Epithelial cell of esophagus (primary cell): ENCODE measurements around the gene APOL4.
"Not testable (repeated sequence)": the region's sequence is repeated elsewhere in the genome, so short reads cannot be mapped to it uniquely, and the experiment has no call there.

Experiments
- DNase-seq: peaks from one replicate; pipeline ENCODE4 v3.0.0; 2010; ENCODE audit warnings: low read depth
- H3K4me3 ChIP-seq: 2 replicates; pipeline ENCODE4 v1.5.1; 2011; ENCODE audit warnings: mild to moderate bottlenecking, low read length, control low read depth
- TF ChIP-seq, protein P1 (sequence below): IDR thresholded peaks from 2 replicates; pipeline ENCODE4 v1.5.1; 2011; ENCODE audit warnings: low read depth, mild to moderate bottlenecking, low read length, control low read depth, inconsistent platforms; ENCODE audit not compliant: insufficient read depth; ENCODE audit errors: missing control alignments

The APOL4 gene

DNA sequence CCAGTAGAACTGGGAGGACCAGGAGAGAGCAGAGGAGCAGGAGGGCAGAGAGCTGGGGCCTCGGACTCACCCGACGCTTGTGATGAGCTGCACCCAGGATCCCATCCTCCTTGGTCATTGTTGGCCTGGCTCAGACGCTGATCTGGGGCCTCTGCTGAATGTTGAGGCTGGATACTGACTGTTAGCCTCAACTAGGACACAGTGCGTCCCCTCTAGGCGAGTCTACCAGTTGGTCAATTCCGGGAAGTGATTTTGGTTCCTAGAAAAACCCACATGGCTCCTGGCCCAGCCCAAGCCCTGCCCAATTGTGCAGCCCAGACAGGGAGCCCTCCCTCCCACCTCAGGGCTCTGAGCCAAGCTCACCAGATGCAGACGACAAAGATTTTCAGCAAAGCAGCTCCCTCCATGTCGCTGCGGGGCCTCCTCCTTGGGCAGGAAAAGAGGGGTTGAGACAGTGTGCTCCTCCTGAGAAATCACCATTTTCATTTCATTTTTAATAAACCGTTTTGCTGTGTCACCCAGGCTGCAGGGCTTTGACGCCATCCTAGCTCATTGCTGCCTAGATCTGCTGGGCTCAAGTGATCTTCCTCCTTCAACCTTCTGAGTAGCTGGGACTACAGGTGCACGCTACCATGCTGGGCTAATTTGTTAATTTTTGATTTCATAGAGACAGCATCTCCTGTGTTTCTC lies at the start of gene APOL4:
APOL4 (minus strand) TSS at position 180 of the 690 bp plus-strand sequence; CDS start at position 105, 75 bp downstream.
- TF ChIP-seq, protein P1, sequence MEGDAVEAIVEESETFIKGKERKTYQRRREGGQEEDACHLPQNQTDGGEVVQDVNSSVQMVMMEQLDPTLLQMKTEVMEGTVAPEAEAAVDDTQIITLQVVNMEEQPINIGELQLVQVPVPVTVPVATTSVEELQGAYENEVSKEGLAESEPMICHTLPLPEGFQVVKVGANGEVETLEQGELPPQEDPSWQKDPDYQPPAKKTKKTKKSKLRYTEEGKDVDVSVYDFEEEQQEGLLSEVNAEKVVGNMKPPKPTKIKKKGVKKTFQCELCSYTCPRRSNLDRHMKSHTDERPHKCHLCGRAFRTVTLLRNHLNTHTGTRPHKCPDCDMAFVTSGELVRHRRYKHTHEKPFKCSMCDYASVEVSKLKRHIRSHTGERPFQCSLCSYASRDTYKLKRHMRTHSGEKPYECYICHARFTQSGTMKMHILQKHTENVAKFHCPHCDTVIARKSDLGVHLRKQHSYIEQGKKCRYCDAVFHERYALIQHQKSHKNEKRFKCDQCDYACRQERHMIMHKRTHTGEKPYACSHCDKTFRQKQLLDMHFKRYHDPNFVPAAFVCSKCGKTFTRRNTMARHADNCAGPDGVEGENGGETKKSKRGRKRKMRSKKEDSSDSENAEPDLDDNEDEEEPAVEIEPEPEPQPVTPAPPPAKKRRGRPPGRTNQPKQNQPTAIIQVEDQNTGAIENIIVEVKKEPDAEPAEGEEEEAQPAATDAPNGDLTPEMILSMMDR = no peak
- DNase-seq = no peak
- no peak within 1 kb of the TSS for H3K4me3 ChIP-seq

DNA sequence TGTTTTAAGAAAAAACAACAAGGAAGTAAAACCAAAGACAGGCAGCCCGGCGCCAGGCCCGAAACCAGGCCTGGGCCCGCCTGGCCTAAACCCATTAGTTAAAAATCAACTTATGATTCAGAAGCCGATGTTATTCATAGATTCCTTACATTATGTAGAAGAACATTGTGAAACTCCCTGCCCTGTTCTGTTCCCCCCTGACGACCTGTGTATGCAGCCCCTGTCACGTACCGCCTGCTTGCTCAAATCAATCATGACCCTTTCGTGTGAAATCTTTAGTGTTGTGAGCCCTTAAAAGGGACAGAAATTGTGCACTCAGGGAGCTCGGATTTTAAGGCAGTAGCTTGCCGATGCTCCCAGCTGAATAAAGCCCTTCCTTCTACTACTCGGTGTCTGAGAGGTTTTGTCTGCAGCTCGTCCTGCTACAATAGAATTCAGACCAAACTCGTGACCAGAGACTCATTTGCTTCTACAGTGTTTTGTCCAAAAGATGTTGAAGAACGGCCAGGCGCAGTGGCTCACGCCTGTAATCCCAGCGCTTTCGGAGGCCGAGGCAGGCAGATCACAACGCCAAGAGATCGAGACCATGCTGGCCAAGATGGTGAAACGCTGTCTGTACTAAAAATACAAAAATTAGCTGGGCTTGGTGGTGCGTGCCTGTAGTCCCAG lies 48.8 kb upstream of the APOL4 start:
- H3K4me3 ChIP-seq = not testable (repeated sequence)
- peak; percentile 40 for DNase-seq

GRCh38 chr22:36249160-36249559 lies 47.6 kb upstream of the APOL4 start:
- no peak overlapping the region for H3K4me3 ChIP-seq
- TF ChIP-seq, protein P1 = no peak
- DNase-seq = no peak

DNA sequence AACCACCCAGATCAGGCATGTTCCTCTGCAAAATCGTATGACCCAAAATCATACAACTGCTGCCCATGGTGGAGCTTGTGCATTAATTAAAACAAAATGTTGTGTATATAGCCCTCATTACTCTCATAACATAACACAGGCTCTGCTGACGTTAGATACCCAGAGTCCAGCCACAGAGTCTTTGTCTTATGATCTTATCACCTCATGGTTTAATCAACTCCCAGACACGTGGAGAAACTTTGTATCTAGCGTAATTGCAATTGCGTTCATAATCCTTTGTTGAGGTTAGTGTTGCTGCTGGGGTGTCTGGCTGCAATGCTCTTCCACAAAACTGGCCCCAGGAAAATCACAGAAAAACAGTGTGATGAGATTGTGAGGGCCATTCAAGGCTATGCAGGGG lies 46.3 kb upstream of the APOL4 start:
- TF ChIP-seq, protein P1 = no peak
- no peak overlapping the region for H3K4me3 ChIP-seq
- DNase-seq = no peak

- DNase-seq = no peak
- H3K4me3 ChIP-seq = no peak overlapping the region
- TF ChIP-seq, protein P1 = no peak
Observed at GRCh38 chr22:36246718-36247117, 45.1 kb upstream of the APOL4 start.

DNA sequence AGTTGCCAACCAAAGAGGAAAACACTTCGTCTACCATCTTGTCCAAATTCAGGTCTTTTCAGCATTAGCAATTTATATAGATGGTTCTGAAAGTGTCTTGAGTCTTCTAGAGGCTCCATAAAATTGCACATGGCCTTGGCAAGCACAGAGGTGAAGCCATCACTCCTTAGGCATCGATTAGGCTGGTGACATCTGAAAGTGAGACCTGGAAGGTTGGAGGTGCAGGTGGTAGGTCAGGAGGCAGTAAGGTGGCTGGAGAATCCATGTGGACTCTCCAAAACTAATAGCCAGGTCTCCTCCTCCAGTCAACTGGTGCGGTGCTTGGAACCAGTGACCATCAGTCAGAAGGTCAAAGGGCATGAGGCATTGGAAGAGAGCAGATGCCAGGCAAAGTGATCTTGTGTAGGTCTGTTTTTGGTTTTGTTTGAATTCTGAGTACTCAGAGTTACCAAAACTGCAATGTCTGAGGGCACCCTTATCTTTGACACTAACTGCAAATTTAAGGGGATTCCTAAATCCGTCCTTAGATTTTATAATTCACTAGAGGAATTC lies 44.3 kb upstream of the APOL4 start:
- TF ChIP-seq, protein P1 = no peak
- no peak for DNase-seq
- no peak overlapping the region for H3K4me3 ChIP-seq

DNA sequence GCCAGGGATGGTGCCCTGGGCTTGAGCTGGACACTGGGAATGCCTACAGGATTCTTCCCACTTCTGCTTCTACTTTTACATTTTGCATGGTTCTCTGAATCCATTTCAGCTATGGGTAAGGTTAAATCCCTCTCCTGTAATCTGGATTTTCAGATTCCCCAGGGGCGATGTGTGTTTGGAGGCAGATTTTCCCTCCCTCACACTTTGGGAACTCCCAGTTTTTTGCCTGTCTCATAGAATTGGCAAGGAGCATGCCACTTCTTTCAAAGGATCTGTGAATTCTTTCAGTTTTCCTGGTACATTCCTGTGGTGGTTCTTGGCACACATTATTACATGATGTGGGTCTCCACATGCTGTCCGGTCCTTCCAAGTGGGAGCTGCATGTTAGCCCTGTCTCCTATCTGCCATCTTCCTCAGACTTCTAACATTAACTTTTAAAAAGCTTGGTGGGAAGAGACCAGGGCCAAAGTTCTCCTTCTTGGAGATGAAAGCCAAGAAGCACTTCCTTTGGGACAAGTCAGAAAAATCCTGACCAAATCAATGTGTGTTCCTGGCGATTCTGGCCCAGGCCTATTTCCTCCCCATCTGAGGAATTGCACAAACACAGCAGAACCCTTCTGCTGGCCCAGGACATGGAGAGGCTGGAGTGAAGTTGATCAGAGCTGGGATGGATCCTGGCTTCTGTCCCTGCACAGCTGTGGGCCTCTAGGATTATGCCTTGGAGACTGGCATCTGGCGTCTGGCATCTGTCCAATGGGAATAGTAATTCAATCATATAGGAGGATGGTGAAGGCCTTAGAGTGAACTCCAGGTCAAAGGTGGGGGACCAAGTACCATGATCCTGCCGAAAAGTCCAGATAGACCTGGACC lies 43.1 kb upstream of the APOL4 start:
- no peak for DNase-seq
- TF ChIP-seq, protein P1 = no peak
- no peak overlapping the region for H3K4me3 ChIP-seq
